Fibroblast of lung (primary cell): ENCODE measurements around the gene CTAG2.
"Not testable (repeated sequence)": the region's sequence is repeated elsewhere in the genome, so short reads cannot be mapped to it uniquely, and the experiment has no call there.

Experiments
- CTCF ChIP-seq, 2 donors: IDR thresholded peaks in 1 of 2; conservative IDR thresholded peaks in 1 of 2; 1 replicate in 1 of 2; 2 replicates in 1 of 2; pipeline ENCODE4 v1.5.1; 2011 to 2012; ENCODE audit warnings: low read length in 2 of 2, control low read depth in 1 of 2, inconsistent platforms in 1 of 2, low read depth in 1 of 2, mild to moderate bottlenecking in 1 of 2
- EZH2 ChIP-seq: IDR thresholded peaks from 2 replicates; pipeline ENCODE4 v1.5.1; 2012; ENCODE audit warnings: low read length, control low read depth, mild to moderate bottlenecking; ENCODE audit errors: missing control alignments

DNA sequence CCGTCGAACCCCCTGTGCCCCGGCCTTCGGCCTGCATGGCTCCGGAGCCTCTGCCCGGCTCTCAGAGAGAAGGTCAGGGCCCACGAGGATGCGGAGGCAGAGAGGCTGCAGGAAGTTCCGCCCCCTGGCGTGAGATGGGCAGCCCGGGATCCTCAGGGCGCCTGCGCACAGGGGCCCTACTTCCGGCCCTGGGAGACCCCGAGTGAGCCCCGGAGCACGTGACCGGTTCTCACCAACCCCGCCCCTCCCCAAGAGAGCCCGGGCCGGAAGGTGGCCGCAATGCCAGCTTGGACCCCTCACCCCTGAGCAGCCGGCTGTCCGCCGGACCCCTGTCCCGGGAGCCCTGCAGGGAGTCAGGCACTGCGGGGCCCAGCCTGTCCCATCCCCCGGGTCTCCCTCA is 34.2 kb downstream of the CTAG2 start, which contains the start of gene CTAG1B:
- TF ChIP-seq CTCF (conservative IDR thresholded peaks at IDR 0.05 in 1 of 2, IDR thresholded peaks at IDR 0.05 in 1 of 2; ENCODE audit: low read depth in 1 of 2, low read length in 2 of 2); EZH2: not testable (repeated sequence)
